MCF 10A (cell line): ENCODE measurements around the gene CHAMP1. TPM values are rescaled to one million over a fixed set of nuclear protein-coding genes. Genes with fewer than 3 reads are reported as not detected.
A peak's percentile ranks its signal among the peaks of the same experiment; 100 is the strongest.

Experiments used
- BruUV-seq: library from RNA; stranded (reverse); fragments of 400-500 nt; replicated peaks from 2 replicates; lab custom pipeline; 2021; lab: Mats Ljungman, UMichigan
- CTCF ChIA-PET: fragments of 300-600 bp; sonication (Branson Sonifier 250); formaldehyde crosslinking; extraction: SDS; loops from one replicate; lab custom pipeline; 2021; ENCODE audit warnings: antibody characterized with exemption, inconsistent platforms; lab: Yijun Ruan, JAX
- POLR2A ChIA-PET: fragments of 300-600, 350-650 bp; sonication (Branson Sonifier 250); formaldehyde crosslinking; extraction: SDS; loops from one replicate; lab custom pipeline; 2020; ENCODE audit warnings: antibody characterized with exemption, inconsistent platforms; lab: Yijun Ruan, JAX
- DNase-seq: peaks from one replicate; pipeline ENCODE4 v3.0.0-alpha.2; 2018; ENCODE audit not compliant: unreplicated experiment
- H3K27ac Mint-ChIP-seq: one replicate; pipeline ENCODE4 v1.8.0; 2022; ENCODE audit warnings: mild to moderate bottlenecking, low read depth, mixed read lengths; ENCODE audit not compliant: unreplicated experiment
- H3K27me3 Mint-ChIP-seq: one replicate; pipeline ENCODE4 v1.8.0; 2022; ENCODE audit warnings: mixed read lengths; ENCODE audit not compliant: insufficient read depth, unreplicated experiment
- H3K36me3 Mint-ChIP-seq: one replicate; pipeline ENCODE4 v1.8.0; 2022; ENCODE audit warnings: mild to moderate bottlenecking, moderate library complexity, mixed read lengths; ENCODE audit not compliant: insufficient read depth, unreplicated experiment
- H3K4me1 Mint-ChIP-seq: one replicate; pipeline ENCODE4 v1.8.0; 2022; ENCODE audit warnings: mixed read lengths; ENCODE audit not compliant: insufficient read depth, unreplicated experiment
- H3K4me3 Mint-ChIP-seq: one replicate; pipeline ENCODE4 v1.8.0; 2022; ENCODE audit warnings: mild to moderate bottlenecking, moderate library complexity, mixed read lengths; ENCODE audit not compliant: unreplicated experiment
- H3K9me3 Mint-ChIP-seq: one replicate; pipeline ENCODE4 v1.8.0; 2022; ENCODE audit warnings: mixed read lengths; ENCODE audit not compliant: unreplicated experiment
- intact Hi-C: fragments of 100-400 bp; cut with micrococcal nuclease; formaldehyde crosslinking; loops from 2 replicates; pipeline ENCODE4 v1.14.1; 2022
- total RNA-seq: library from RNA; stranded (reverse); gene quantifications from 2 replicates; pipeline ENCODE4 v1.2.3, GENCODE V29; 2022
- TF ChIP-seq, protein P1 (sequence below): fragments of 200-600 bp; IDR thresholded peaks from one replicate; pipeline ENCODE4 v1.8.0; 2022; ENCODE audit warnings: antibody characterized with exemption, mild to moderate bottlenecking; ENCODE audit not compliant: unreplicated experiment

The CHAMP1 gene
- total RNA-seq, 1 experiment from 2014 or later: 33.4 TPM

- POLR2A ChIA-PET: interaction anchor here (1.1 to 1.4 kb wide), 2 partner anchors 8 to 22 kb away, joined by 4 to 6 read pairs; no protein-coding TSS in a partner anchor
Observed at GRCh38 chr13:114318624-114319023, 4.3 kb downstream of the CHAMP1 start.

DNA sequence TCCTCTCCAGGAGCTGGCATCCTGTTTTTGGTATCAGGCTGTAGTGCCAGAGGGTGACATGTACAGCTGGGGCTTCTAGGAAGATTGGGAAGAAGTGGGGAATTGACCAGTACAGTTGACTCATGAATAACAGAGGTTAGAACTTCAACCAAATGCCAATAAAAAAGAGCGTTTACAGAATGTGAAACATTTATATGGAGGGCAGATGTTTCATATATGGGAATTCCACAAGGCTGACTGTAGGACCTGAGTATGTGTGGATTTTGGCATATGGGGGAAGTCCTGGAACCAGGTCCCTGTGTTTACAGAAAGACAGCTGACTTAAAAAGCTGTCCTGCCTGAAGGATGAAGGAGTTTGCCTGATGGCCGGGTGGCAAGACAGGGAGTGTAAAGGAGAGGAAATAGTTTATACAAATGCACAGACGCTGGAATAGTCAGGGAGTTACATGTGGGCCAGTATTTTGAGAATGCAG lies 5.2 kb downstream of the CHAMP1 start:
- peaks cover 55% of the 10 kb centered on the region for H3K36me3 Mint-ChIP-seq
- peak overlapping the region; percentile 21 for H3K27ac Mint-ChIP-seq
- H3K27me3 Mint-ChIP-seq: no peaks in the 10 kb centered on the region
- DNase-seq: peak; percentile 4
- TF ChIP-seq, protein P1, sequence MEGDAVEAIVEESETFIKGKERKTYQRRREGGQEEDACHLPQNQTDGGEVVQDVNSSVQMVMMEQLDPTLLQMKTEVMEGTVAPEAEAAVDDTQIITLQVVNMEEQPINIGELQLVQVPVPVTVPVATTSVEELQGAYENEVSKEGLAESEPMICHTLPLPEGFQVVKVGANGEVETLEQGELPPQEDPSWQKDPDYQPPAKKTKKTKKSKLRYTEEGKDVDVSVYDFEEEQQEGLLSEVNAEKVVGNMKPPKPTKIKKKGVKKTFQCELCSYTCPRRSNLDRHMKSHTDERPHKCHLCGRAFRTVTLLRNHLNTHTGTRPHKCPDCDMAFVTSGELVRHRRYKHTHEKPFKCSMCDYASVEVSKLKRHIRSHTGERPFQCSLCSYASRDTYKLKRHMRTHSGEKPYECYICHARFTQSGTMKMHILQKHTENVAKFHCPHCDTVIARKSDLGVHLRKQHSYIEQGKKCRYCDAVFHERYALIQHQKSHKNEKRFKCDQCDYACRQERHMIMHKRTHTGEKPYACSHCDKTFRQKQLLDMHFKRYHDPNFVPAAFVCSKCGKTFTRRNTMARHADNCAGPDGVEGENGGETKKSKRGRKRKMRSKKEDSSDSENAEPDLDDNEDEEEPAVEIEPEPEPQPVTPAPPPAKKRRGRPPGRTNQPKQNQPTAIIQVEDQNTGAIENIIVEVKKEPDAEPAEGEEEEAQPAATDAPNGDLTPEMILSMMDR: no peak
- ChIA-PET CTCF (interaction anchor here (0.6 to 1.5 kb wide), 2 partner anchors 9 to 39 kb away, joined by 3 to 4 read pairs; no protein-coding TSS in a partner anchor), POLR2A (interaction anchor here (0.8 to 1.1 kb wide), 2 partner anchors 15 to 21 kb away, joined by 3 to 4 read pairs; no protein-coding TSS in a partner anchor)
- no peak overlapping the region for H3K4me3 Mint-ChIP-seq
- no peaks in the 10 kb centered on the region for H3K9me3 Mint-ChIP-seq
- no TSS peak for BruUV-seq
- intact Hi-C loops: no loop called here
- H3K4me1 Mint-ChIP-seq: peaks cover 29% of the 10 kb centered on the region

More at GRCh38 chr13:114318624-114319023, 4.3 kb downstream of the CHAMP1 start:
- peaks cover 33% of the 10 kb centered on the region for H3K4me1 Mint-ChIP-seq
- intact Hi-C loops: no loop called here
- H3K27me3 Mint-ChIP-seq: no peaks in the 10 kb centered on the region
- peaks cover 46% of the 10 kb centered on the region for H3K36me3 Mint-ChIP-seq
- no peak for DNase-seq
- H3K9me3 Mint-ChIP-seq: no peaks in the 10 kb centered on the region
- CTCF ChIA-PET: interaction anchor here (1.5 kb wide), 1 partner anchor 9 kb away, joined by 4 read pairs; no protein-coding TSS in a partner anchor
- H3K4me3 Mint-ChIP-seq: no peak overlapping the region
- peak overlapping the region; percentile 21 for H3K27ac Mint-ChIP-seq
- BruUV-seq: no TSS peak
- TF ChIP-seq, protein P1: no peak

DNA sequence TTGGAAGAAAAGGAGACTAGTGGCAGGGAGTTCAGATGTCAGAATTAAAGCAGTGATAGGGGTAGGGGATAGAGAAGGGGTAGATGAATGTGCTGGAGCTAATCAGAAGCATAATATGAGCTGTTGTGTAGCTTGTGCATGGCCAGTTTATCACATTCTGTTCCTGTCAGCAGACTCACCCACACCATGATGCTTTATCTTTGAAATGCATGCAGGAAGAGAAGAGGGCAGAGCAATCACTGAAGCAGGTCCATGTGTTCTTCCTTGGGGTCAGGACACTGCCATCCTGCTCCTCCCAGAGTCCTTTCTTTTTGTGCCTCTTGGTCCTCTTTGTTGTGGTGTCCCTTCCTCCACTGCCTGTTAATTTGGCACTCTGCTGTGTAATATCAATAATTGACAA lies 5.8 kb downstream of the CHAMP1 start:
- H3K36me3 Mint-ChIP-seq: peaks cover 61% of the 10 kb centered on the region
- no peaks in the 10 kb centered on the region for H3K9me3 Mint-ChIP-seq

GRCh38 chr13:114321256-114321655 lies 7.0 kb downstream of the CHAMP1 start:
- intact Hi-C loops: no loop called here
- Mint-ChIP-seq H3K9me3 (no peaks in the 10 kb centered on the region), H3K36me3 (peaks cover 69% of the 10 kb centered on the region), H3K27me3 (no peaks in the 10 kb centered on the region), H3K4me3 (no peak overlapping the region), H3K4me1 (peaks cover 26% of the 10 kb centered on the region), H3K27ac (no peak overlapping the region)
- TF ChIP-seq, protein P1: no peak
- no peak for DNase-seq
- ChIA-PET POLR2A (interaction anchor here (0.8 kb wide), 1 partner anchor 46 kb away, joined by 3 read pairs; no protein-coding TSS in a partner anchor), CTCF (interaction anchor here (1.2 kb wide), 1 partner anchor 18 kb away, joined by 4 read pairs; no protein-coding TSS in a partner anchor)
- no TSS peak for BruUV-seq

More for the DNA sequence above, 5.8 kb downstream of the CHAMP1 start:
- H3K27me3 Mint-ChIP-seq: no peaks in the 10 kb centered on the region
- TF ChIP-seq, protein P1: no peak
- ChIA-PET POLR2A (interaction anchor here (0.8 kb wide), 1 partner anchor 15 kb away, joined by 3 read pairs; no protein-coding TSS in a partner anchor), CTCF (interaction anchor here (0.6 to 0.7 kb wide), 2 partner anchors 20 to 40 kb away, joined by 3 to 6 read pairs; no protein-coding TSS in a partner anchor)
- BruUV-seq: no TSS peak
- DNase-seq: no peak
- H3K27ac Mint-ChIP-seq: peak overlapping the region; percentile 21
- H3K4me3 Mint-ChIP-seq: no peak overlapping the region
- peaks cover 26% of the 10 kb centered on the region for H3K4me1 Mint-ChIP-seq
- intact Hi-C loops: no loop called here
